Common myeloid progenitor, CD34-positive (primary cell): ENCODE data around the gene ARID4B.

Source experiments
- CTCF ChIA-PET: fragments of 350-600 bp; sonication (Branson Sonifier 250); formaldehyde crosslinking; loops from one replicate; lab custom pipeline; 2021; ENCODE audit warnings: antibody characterized with exemption; lab: Charles Lee
- POLR2A ChIA-PET: fragments of 350-600 bp; sonication (Branson Sonifier 250); formaldehyde crosslinking; loops from one replicate; lab custom pipeline; 2021; ENCODE audit warnings: antibody characterized with exemption; lab: Charles Lee
- DNase-seq, 3 donors: peaks; one replicate each; pipeline versions ENCODE4 v3.0.0 to v3.0.0-alpha.2; 2013
- H3K27ac ChIP-seq, 2 experiments: 1 replicate in 1 of 2; 2 replicates in 1 of 2; pipeline ENCODE4 v1.7.0; 2013; ENCODE audit warnings: inconsistent platforms in 2 of 2, low read length in 2 of 2, mild to moderate bottlenecking in 2 of 2, low read depth in 1 of 2, moderate library complexity in 1 of 2; ENCODE audit not compliant: severe bottlenecking in 2 of 2, insufficient read depth in 1 of 2, poor library complexity in 1 of 2
- H3K27me3 ChIP-seq, 5 experiments: replicated peaks in 2 of 5; 1 replicate in 3 of 5; 2 replicates in 2 of 5; pipeline versions ENCODE4 v1.6.1 to v1.7.0; 2013; ENCODE audit warnings: low read length in 4 of 5, mild to moderate bottlenecking in 2 of 5, moderate library complexity in 2 of 5, inconsistent platforms in 1 of 5; ENCODE audit not compliant: insufficient read depth in 5 of 5, control insufficient read depth in 4 of 5
- H3K36me3 ChIP-seq, 4 experiments: 1 replicate in 2 of 4; 2 replicates in 2 of 4; pipeline versions ENCODE4 v1.6.1 to v1.7.0; 2013; ENCODE audit warnings: low read length in 3 of 4, control low read depth in 1 of 4, mild to moderate bottlenecking in 1 of 4; ENCODE audit not compliant: control insufficient read depth in 4 of 4, insufficient read depth in 4 of 4
- H3K4me1 ChIP-seq, 4 experiments: 1 replicate in 3 of 4; 2 replicates in 1 of 4; pipeline versions ENCODE4 v1.6.1 to v1.7.1; 2013; ENCODE audit warnings: low read length in 3 of 4, mild to moderate bottlenecking in 3 of 4, control low read depth in 1 of 4, inconsistent platforms in 1 of 4, moderate library complexity in 1 of 4; ENCODE audit not compliant: control insufficient read depth in 4 of 4, insufficient read depth in 4 of 4; ENCODE audit errors: control extremely low read depth in 1 of 4
- H3K4me3 ChIP-seq, 7 experiments: 1 replicate in 4 of 7; 2 replicates in 3 of 7; pipeline versions ENCODE4 v1.5.1 to v1.7.0; 2013; ENCODE audit warnings: mild to moderate bottlenecking in 7 of 7, low read length in 6 of 7, moderate library complexity in 6 of 7, inconsistent platforms in 2 of 7, low read depth in 2 of 7, control low read depth in 1 of 7; ENCODE audit not compliant: insufficient read depth in 4 of 7, control insufficient read depth in 1 of 7; ENCODE audit errors: extremely low read depth in 1 of 7
- H3K9me3 ChIP-seq, 5 experiments: 1 replicate in 4 of 5; 2 replicates in 1 of 5; pipeline versions ENCODE4 v1.6.1 to v1.7.1; 2013; ENCODE audit warnings: low read length in 4 of 5, mild to moderate bottlenecking in 2 of 5, inconsistent platforms in 1 of 5, low read depth in 1 of 5, moderate library complexity in 1 of 5; ENCODE audit not compliant: control insufficient read depth in 4 of 5, insufficient read depth in 2 of 5; ENCODE audit errors: control extremely low read depth in 1 of 5
- WGBS: methylation state at CpG from one replicate; pipeline ENCODE4 v1.1.5; 2013; ENCODE audit not compliant: insufficient coverage; 5-methylcytosine and 5-hydroxymethylcytosine counted together

Gene ARID4B

GRCh38 chr1:235181561-235182245 lies 146.3 kb downstream of the ARID4B start:
- H3K4me1 ChIP-seq = no peaks in the 10 kb centered on the region
- H3K4me3 ChIP-seq = no peak overlapping the region
- POLR2A ChIA-PET = no interaction called here
- no peak overlapping the region for H3K27ac ChIP-seq
- DNase-seq = no peak
- peaks cover 8 to 41% (median 26%) of the 10 kb centered on the region in 4 experiments for H3K36me3 ChIP-seq
- no peaks in the 10 kb centered on the region for H3K27me3 ChIP-seq
- CTCF ChIA-PET = interaction anchor here (1.0 to 1.4 kb wide), 3 partner anchors 16 to 31 kb away, joined by 3 to 6 read pairs (median 3); partner anchors contain the start of gene RBM34
- 100% methylated on average over 7 of the region's 8 CpGs for WGBS
- H3K9me3 ChIP-seq = no peaks in the 10 kb centered on the region

- WGBS = 94% methylated on average over 3 of the region's 5 CpGs
- Histone ChIP-seq H3K27me3 (no peaks in the 10 kb centered on the region), H3K36me3 (peaks cover 8 to 48% (median 29%) of the 10 kb centered on the region in 4 experiments), H3K4me1 (no peaks in the 10 kb centered on the region), H3K9me3 (no peaks in the 10 kb centered on the region), H3K4me3 (no peak overlapping the region), H3K27ac (no peak overlapping the region)
- DNase-seq = no peak
- POLR2A ChIA-PET = no interaction called here
- CTCF ChIA-PET = interaction anchor here (1.2 to 1.4 kb wide), 3 partner anchors 16 to 694 kb away, joined by 3 to 6 read pairs (median 3); no protein-coding TSS in a partner anchor
Observed at GRCh38 chr1:235180916-235181460, 147.0 kb downstream of the ARID4B start.

GRCh38 chr1:235176486-235176885 lies 151.5 kb downstream of the ARID4B start:
- Histone ChIP-seq H3K27me3 (no peaks in the 10 kb centered on the region), H3K36me3 (peaks cover 21 to 61% (median 34%) of the 10 kb centered on the region in 4 experiments), H3K4me1 (no peaks in the 10 kb centered on the region), H3K9me3 (no peaks in the 10 kb centered on the region), H3K27ac (no peak overlapping the region), H3K4me3 (no peak overlapping the region)
- 99% methylated on average over 7 of the region's 7 CpGs for WGBS
- no peak for DNase-seq
- POLR2A ChIA-PET = interaction anchor here (0.6 kb wide), 1 partner anchor 22 kb away, joined by 5 read pairs; no protein-coding TSS in a partner anchor
- CTCF ChIA-PET = no interaction called here

GRCh38 chr1:235169986-235170385 lies 158.0 kb downstream of the ARID4B start:
- CTCF ChIA-PET = no interaction called here

GRCh38 chr1:235168375-235168774 lies 159.6 kb downstream of the ARID4B start:
- 83% methylated on average over 1 of the region's 3 CpGs for WGBS
- CTCF ChIA-PET = interaction anchor here (0.7 to 1.2 kb wide), 4 partner anchors 12 to 248 kb away, joined by 3 read pairs; no protein-coding TSS in a partner anchor
- DNase-seq = no peak

More at GRCh38 chr1:235169986-235170385, 158.0 kb downstream of the ARID4B start:
- DNase-seq = no peak
- H3K27ac ChIP-seq = no peak overlapping the region
- H3K27me3 ChIP-seq = no peaks in the 10 kb centered on the region
- POLR2A ChIA-PET = no interaction called here
- no peaks in the 10 kb centered on the region for H3K9me3 ChIP-seq
- no peaks in the 10 kb centered on the region for H3K4me1 ChIP-seq
- no peak overlapping the region for H3K4me3 ChIP-seq
- H3K36me3 ChIP-seq = peaks cover 14 to 60% (median 30%) of the 10 kb centered on the region in 4 experiments

GRCh38 chr1:235161685-235162327 lies 166.2 kb downstream of the ARID4B start:
- ChIA-PET POLR2A (no interaction called here), CTCF (interaction anchor here (1.4 kb wide), 1 partner anchor 20 kb away, joined by 3 read pairs; no protein-coding TSS in a partner anchor)

More at GRCh38 chr1:235168375-235168774, 159.6 kb downstream of the ARID4B start:
- no peaks in the 10 kb centered on the region for H3K9me3 ChIP-seq
- no peaks in the 10 kb centered on the region for H3K27me3 ChIP-seq
- H3K4me1 ChIP-seq = no peaks in the 10 kb centered on the region
- peaks cover 13 to 50% (median 24%) of the 10 kb centered on the region in 4 experiments for H3K36me3 ChIP-seq
- H3K4me3 ChIP-seq = no peak overlapping the region
- POLR2A ChIA-PET = interaction anchor here (0.6 kb wide), 1 partner anchor 9 kb away, joined by 3 read pairs; no protein-coding TSS in a partner anchor
- H3K27ac ChIP-seq = no peak overlapping the region

More at GRCh38 chr1:235161685-235162327, 166.2 kb downstream of the ARID4B start:
- Histone ChIP-seq H3K9me3 (no peaks in the 10 kb centered on the region), H3K27ac (peak overlapping the region; percentile 74 to 89), H3K4me1 (peaks cover 6 to 19% (median 12%) of the 10 kb centered on the region in 4 experiments), H3K36me3 (peaks cover 4 to 23% (median 18%) of the 10 kb centered on the region in 4 experiments), H3K27me3 (no peaks in the 10 kb centered on the region), H3K4me3 (peak overlapping the region in 6 of 7 experiments; percentile 75 to 99 (median 96))
- DNase-seq = peak in 2 of 3 donors; percentile 10 to 11
- 76% methylated on average over 19 of the region's 21 CpGs for WGBS
